Activated T-helper 2 cell treated with anti-CD3 and anti-CD28 coated beads, Interferon-gamma antibody, Interleukin-2, Interleukin-4, amounts not matched to agents 10 μg/mL and 5 μg/mL and 100 μg/mL, durations not matched to agents 14 hours and 24 hours and 36 hours (primary cell): ENCODE results near the gene HAUS2. TPM values are rescaled to one million over a fixed set of nuclear protein-coding genes. Genes with fewer than 3 reads are reported as not detected.
"Not testable (repeated sequence)": the region's sequence is repeated elsewhere in the genome, so short reads cannot be mapped to it uniquely, and the experiment has no call there.

ENCODE experiments used
- DNase-seq: peaks from one replicate; pipeline ENCODE4 v3.0.0; 2021; ENCODE audit warnings: low spot score
- H3K27ac Mint-ChIP-seq: one replicate; pipeline ENCODE4 v1.8.0; 2021; ENCODE audit warnings: mixed read lengths
- H3K27me3 Mint-ChIP-seq: one replicate; pipeline ENCODE4 v1.8.0; 2021; ENCODE audit warnings: low read depth, mixed read lengths
- H3K36me3 Mint-ChIP-seq: one replicate; pipeline ENCODE4 v1.8.0; 2021; ENCODE audit warnings: low read depth, mixed read lengths
- H3K4me1 Mint-ChIP-seq: one replicate; pipeline ENCODE4 v1.8.0; 2021; ENCODE audit warnings: low read depth, mixed read lengths
- H3K4me3 Mint-ChIP-seq: one replicate; pipeline ENCODE4 v1.8.0; 2021; ENCODE audit warnings: low read depth, mild to moderate bottlenecking, moderate library complexity, mixed read lengths
- H3K9me3 Mint-ChIP-seq: one replicate; pipeline ENCODE4 v1.8.0; 2021; ENCODE audit warnings: mixed read lengths
- intact Hi-C: fragments of 100-400 bp; cut with micrococcal nuclease; formaldehyde crosslinking; loops from one replicate; pipeline ENCODE4 v1.15.1; 2023
- total RNA-seq: library from RNA; stranded (reverse); gene quantifications from 2 replicates; pipeline ENCODE4 v1.2.3, GENCODE V29; 2022

The HAUS2 gene
- total RNA-seq, 1 donor from 2014 or later: 45.5 TPM

GRCh38 chr15:42544853-42545629 is 3.6 kb upstream of the HAUS2 start:
- H3K4me3 Mint-ChIP-seq: no peak overlapping the region
- peaks cover 34% of the 10 kb centered on the region for H3K4me1 Mint-ChIP-seq
- H3K9me3 Mint-ChIP-seq: no peaks in the 10 kb centered on the region
- H3K27ac Mint-ChIP-seq: peak overlapping the region; percentile 84
- DNase-seq: no peak
- intact Hi-C loops: no loop called here
- H3K27me3 Mint-ChIP-seq: no peaks in the 10 kb centered on the region
- H3K36me3 Mint-ChIP-seq: peaks cover 48% of the 10 kb centered on the region

GRCh38 chr15:42547918-42548248 is 755 bp upstream of the HAUS2 start:
- peaks cover 40% of the 10 kb centered on the region for H3K36me3 Mint-ChIP-seq

GRCh38 chr15:42549032-42549491 is 424 bp downstream of the HAUS2 start:
- Mint-ChIP-seq H3K9me3 (no peaks in the 10 kb centered on the region), H3K4me1 (peaks cover 40% of the 10 kb centered on the region), H3K36me3 (peaks cover 36% of the 10 kb centered on the region), H3K4me3 (peak overlapping the region; percentile 92), H3K27me3 (no peaks in the 10 kb centered on the region), H3K27ac (peak overlapping the region; percentile 92)
- intact Hi-C loops: loop anchor here (2.0 kb wide), 2 partner anchors 26 to 58 kb away; partner anchors contain the start of genes STARD9 and ZNF106
- no peak for DNase-seq

More at GRCh38 chr15:42547918-42548248, 755 bp upstream of the HAUS2 start:
- Mint-ChIP-seq H3K27ac (peak overlapping the region; percentile 92), H3K27me3 (no peaks in the 10 kb centered on the region), H3K4me3 (peak overlapping the region; percentile 92), H3K4me1 (peaks cover 35% of the 10 kb centered on the region), H3K9me3 (no peaks in the 10 kb centered on the region)
- no peak for DNase-seq
- intact Hi-C loops: loop anchor here (1.0 to 2.0 kb wide), 3 partner anchors 27 to 102 kb away; partner anchors contain the start of genes STARD9 and ZNF106

GRCh38 chr15:42549741-42550392 is 1.2 kb downstream of the HAUS2 start:
- intact Hi-C loops: loop anchor here (2.0 kb wide), 2 partner anchors 25 to 59 kb away; partner anchors contain the start of genes STARD9 and ZNF106

GRCh38 chr15:42553554-42553953 is 4.9 kb downstream of the HAUS2 start:
- H3K36me3 Mint-ChIP-seq: peaks cover 16% of the 10 kb centered on the region
- no peak overlapping the region for H3K4me3 Mint-ChIP-seq
- H3K27ac Mint-ChIP-seq: no peak overlapping the region
- DNase-seq: no peak
- no peaks in the 10 kb centered on the region for H3K9me3 Mint-ChIP-seq
- intact Hi-C loops: no loop called here
- peaks cover 14% of the 10 kb centered on the region for H3K4me1 Mint-ChIP-seq
- H3K27me3 Mint-ChIP-seq: no peaks in the 10 kb centered on the region

More at GRCh38 chr15:42549741-42550392, 1.2 kb downstream of the HAUS2 start:
- Mint-ChIP-seq H3K4me1 (peaks cover 39% of the 10 kb centered on the region), H3K9me3 (no peaks in the 10 kb centered on the region), H3K4me3 (peak overlapping the region; percentile 92), H3K27ac (peak overlapping the region; percentile 17), H3K36me3 (peaks cover 34% of the 10 kb centered on the region), H3K27me3 (no peaks in the 10 kb centered on the region)
- DNase-seq: no peak

- not testable (repeated sequence) for H3K9me3 Mint-ChIP-seq, H3K4me3 Mint-ChIP-seq, DNase-seq
Measured at GRCh38 chr15:42556550-42557207, 8.0 kb downstream of the HAUS2 start.

GRCh38 chr15:42558739-42559138 is 10.1 kb downstream of the HAUS2 start:
- intact Hi-C loops: no loop called here
- Mint-ChIP-seq H3K27me3 (no peaks in the 10 kb centered on the region), H3K27ac (no peak overlapping the region), H3K9me3 (no peaks in the 10 kb centered on the region), H3K4me1 (peaks cover 5% of the 10 kb centered on the region), H3K4me3 (no peak overlapping the region), H3K36me3 (peaks cover 39% of the 10 kb centered on the region)
- no peak for DNase-seq

More at GRCh38 chr15:42556550-42557207, 8.0 kb downstream of the HAUS2 start:
- H3K4me1 Mint-ChIP-seq, intact Hi-C loops, H3K27me3 Mint-ChIP-seq, H3K27ac Mint-ChIP-seq: not testable (repeated sequence)
- peaks cover 35% of the 10 kb centered on the region for H3K36me3 Mint-ChIP-seq

GRCh38 chr15:42575188-42576039 is 26.8 kb downstream of the HAUS2 start, which contains the start of gene STARD9:
Gene STARD9, plus strand, starts transcription at chr15:42575606. Its CDS starts 110 bp downstream, at chr15:42575716.
- Mint-ChIP-seq H3K36me3 (peaks cover 7% of the 10 kb centered on the region), H3K4me3 (peak within 1 kb of the TSS; percentile 93), H3K27me3 (peaks cover 23% of the 10 kb centered on the region), H3K27ac (peak within 1 kb of the TSS; percentile 77), H3K4me1 (peaks cover 34% of the 10 kb centered on the region), H3K9me3 (no peaks in the 10 kb centered on the region)
- DNase-seq: peak; percentile 94
- intact Hi-C loops: loop anchor here (1.0 to 2.0 kb wide), 5 partner anchors 27 to 302 kb away; partner anchors contain the start of genes GANC, HAUS2, LRRC57 and TMEM87A

- Mint-ChIP-seq H3K36me3 (peaks cover 7% of the 10 kb centered on the region), H3K4me1 (peaks cover 39% of the 10 kb centered on the region), H3K27ac (peak overlapping the region; percentile 7), H3K9me3 (no peaks in the 10 kb centered on the region), H3K27me3 (peaks cover 23% of the 10 kb centered on the region), H3K4me3 (peak overlapping the region; percentile 93)
- DNase-seq: no peak
- intact Hi-C loops: no loop called here
Measured at GRCh38 chr15:42576040-42576594, 27.5 kb downstream of the HAUS2 start.

GRCh38 chr15:42576776-42577175 is 28.1 kb downstream of the HAUS2 start:
- DNase-seq: no peak
- Mint-ChIP-seq H3K9me3 (no peaks in the 10 kb centered on the region), H3K27me3 (peaks cover 23% of the 10 kb centered on the region), H3K27ac (no peak overlapping the region), H3K36me3 (peaks cover 7% of the 10 kb centered on the region), H3K4me3 (peak overlapping the region; percentile 93), H3K4me1 (peaks cover 42% of the 10 kb centered on the region)
- intact Hi-C loops: no loop called here

- no peak for DNase-seq
- Mint-ChIP-seq H3K4me3 (peak overlapping the region; percentile 15), H3K36me3 (peaks cover 7% of the 10 kb centered on the region), H3K27ac (no peak overlapping the region), H3K27me3 (peaks cover 23% of the 10 kb centered on the region), H3K4me1 (peaks cover 46% of the 10 kb centered on the region), H3K9me3 (no peaks in the 10 kb centered on the region)
- intact Hi-C loops: no loop called here
Measured at GRCh38 chr15:42577514-42578031, 28.9 kb downstream of the HAUS2 start.
